Prostate gland (tissue), 2 donors: ENCODE measurements around the gene BDKRB2.

Experiments
- POLR2A ChIP-seq: fragments of 450-650 bp; IDR thresholded peaks from one replicate; pipeline ENCODE4 v1.6.1; 2016; ENCODE audit warnings: antibody characterized with exemption, mild to moderate bottlenecking
- POLR2AphosphoS5 ChIP-seq: sonication (generic); formaldehyde crosslinking; IDR thresholded peaks from one replicate; pipeline ENCODE4 v1.6.1; 2017; ENCODE audit warnings: antibody characterized with exemption
- TF ChIP-seq, protein P1 (sequence below), 4 experiments: fragments of 200-600 bp in 2 of 4; fragments of 450-650 bp in 2 of 4; sonication (generic) in 2 of 4; IDR thresholded peaks; 1 replicate in 3 of 4; 2 replicates in 1 of 4; pipeline ENCODE4 v1.5.1; 2016 to 2019; ENCODE audit warnings: antibody characterized with exemption in 4 of 4, mild to moderate bottlenecking in 2 of 4, moderate library complexity in 2 of 4

DNA sequence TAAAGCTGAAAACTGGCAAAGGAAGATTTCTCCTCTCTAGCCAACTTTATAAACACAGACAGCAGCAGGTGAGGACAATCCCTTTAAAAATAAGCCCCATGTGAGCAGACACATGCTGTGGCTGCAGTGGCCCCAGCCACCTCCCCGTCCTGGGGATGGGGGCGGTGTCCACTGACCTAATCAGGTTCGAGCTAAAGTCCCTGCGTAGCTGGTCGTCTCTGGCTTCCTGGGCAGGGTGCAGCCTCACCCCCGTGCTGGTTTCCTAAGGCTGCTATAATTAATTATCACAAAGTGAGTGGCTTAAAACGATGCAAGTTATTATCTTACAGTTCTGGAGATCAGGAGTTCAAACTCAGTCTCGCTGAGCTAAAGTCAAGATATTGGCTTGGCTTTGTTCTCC, 52.4 kb downstream of the BDKRB2 start:
- TF ChIP-seq POLR2AphosphoS5, result no peak
- TF ChIP-seq, protein P1, sequence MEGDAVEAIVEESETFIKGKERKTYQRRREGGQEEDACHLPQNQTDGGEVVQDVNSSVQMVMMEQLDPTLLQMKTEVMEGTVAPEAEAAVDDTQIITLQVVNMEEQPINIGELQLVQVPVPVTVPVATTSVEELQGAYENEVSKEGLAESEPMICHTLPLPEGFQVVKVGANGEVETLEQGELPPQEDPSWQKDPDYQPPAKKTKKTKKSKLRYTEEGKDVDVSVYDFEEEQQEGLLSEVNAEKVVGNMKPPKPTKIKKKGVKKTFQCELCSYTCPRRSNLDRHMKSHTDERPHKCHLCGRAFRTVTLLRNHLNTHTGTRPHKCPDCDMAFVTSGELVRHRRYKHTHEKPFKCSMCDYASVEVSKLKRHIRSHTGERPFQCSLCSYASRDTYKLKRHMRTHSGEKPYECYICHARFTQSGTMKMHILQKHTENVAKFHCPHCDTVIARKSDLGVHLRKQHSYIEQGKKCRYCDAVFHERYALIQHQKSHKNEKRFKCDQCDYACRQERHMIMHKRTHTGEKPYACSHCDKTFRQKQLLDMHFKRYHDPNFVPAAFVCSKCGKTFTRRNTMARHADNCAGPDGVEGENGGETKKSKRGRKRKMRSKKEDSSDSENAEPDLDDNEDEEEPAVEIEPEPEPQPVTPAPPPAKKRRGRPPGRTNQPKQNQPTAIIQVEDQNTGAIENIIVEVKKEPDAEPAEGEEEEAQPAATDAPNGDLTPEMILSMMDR (IDR thresholded peaks at IDR 0.05), result no peak
- TF ChIP-seq POLR2A, result no peak
